Ammon's horn (tissue), 1 donor: ENCODE measurements around the gene UQCR10.

Experiments used
- DNase-seq: peaks from one replicate; pipeline ENCODE4 v3.0.0-alpha.2; 2016; ENCODE audit warnings: low spot score

UQCR10 gene

DNA sequence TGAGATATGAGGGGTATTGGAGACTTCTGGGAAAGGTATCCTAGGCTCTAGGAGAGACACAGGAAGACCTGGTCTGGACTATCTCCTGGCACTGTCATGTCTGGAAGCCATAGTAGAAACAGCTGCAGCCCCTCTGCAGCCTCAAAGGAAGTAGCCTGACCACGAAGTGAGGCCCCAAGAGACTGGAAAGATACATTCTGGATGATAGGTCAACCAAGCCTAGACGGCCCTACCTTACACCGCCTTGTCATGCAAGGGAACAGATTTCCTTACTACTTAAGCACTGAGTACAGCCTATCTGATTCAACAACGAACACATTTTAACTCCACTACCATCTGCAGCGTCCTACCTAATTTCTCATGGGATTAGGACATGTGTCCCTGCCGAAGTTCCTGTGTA is 31.1 kb downstream of the UQCR10 start:
- DNase-seq: no peak

DNA sequence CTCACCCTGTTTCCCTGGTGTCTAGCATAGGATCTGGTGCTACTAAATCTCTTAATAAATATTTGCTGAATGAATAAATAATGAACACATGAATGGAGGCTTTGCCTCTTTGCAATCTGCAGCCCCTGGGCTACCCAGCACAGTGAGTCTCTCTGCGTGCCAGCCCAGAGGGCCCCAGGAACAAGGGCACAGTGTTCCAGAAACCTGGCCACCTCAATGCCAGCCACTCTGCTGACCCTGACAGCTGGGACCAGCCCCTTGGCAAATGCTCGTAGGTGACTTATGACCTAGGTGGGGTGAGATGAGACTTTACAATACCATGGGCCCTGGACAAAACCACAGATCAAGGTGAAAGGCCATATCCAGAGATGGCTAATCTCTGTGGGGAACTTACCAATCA is 31.6 kb downstream of the UQCR10 start:
- DNase-seq: no peak

DNA sequence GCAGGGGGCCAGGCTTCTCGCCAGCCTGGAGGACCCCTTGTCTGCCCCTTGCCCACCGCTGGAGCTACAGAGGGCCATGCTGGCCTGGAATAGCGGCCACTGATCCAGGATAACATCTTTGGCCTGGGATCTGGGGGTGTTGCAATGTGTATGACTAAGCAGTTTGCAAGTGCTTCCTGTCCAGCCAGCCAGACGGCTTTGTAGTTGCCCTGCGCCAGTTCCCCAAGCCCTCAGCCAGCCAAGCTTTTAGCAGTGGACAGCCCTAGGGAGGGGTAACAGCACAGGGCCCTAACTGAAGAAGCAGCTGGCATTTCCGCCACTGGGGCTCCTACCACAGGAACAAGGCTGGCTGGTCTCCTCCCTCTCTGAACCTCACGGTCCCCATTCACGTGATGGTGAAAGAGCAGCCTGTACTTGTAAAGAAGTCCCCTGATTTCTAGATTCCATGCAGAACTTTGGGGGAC is 32.1 kb downstream of the UQCR10 start:
- peak; percentile 91 for DNase-seq

DNA sequence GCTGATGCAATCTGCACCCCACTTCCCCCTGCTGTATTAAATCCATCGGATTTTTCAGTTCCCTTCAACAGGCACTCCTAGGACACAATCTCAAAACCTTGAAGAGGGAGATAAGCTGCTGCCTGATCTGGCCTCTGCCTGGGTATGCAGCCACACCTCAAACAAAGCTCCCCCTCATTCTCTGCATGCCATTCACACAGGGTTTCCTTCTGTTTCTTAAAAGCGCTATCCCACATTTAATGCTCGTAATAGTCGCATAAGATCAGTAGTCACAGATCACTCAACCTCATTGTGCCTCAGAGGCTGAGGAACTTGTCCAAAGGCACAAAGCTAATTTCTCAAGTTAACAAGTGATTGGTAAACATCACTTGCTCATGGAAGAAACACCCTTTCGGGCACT is 34.0 kb downstream of the UQCR10 start:
- no peak for DNase-seq

DNA sequence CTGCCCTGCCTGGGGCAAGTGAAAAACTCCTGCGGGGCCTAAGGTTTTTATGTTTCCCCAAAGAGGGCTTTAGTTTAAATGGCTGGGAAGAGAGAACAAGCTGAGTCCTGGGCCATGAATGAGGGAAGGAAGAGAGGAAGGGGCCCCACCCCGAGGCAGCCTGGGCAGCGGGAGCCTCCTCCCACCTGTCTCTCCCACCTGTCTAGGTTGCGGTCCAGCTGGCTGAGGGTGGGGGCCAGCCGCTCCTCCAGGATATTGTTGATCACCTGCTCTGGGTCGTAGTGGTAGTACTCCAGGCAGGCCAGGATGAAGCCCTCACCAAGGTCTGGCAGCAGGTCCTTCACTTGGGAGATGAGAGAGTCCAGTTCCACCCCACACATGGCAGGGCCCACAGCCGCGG is 34.6 kb downstream of the UQCR10 start:
- DNase-seq: no peak

DNA sequence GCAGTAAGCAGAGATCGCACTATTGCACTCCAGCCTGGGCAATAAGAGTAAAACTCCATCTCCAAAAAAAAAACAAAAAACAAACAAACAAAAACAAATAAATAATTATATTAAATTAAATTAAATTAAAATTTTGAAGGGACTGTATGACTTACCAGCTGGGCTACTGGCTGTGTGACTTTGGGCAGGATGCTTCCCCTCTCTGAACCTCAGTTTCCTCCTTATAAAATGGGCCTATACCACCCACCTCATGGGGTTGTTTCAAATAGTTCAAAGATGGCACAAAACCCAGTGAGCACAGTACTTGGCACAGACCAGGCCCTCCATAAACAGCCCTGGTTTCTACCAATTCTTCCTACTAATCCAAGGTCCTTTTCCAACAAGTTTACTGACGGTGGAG is 36.0 kb downstream of the UQCR10 start:
- no peak for DNase-seq

DNA sequence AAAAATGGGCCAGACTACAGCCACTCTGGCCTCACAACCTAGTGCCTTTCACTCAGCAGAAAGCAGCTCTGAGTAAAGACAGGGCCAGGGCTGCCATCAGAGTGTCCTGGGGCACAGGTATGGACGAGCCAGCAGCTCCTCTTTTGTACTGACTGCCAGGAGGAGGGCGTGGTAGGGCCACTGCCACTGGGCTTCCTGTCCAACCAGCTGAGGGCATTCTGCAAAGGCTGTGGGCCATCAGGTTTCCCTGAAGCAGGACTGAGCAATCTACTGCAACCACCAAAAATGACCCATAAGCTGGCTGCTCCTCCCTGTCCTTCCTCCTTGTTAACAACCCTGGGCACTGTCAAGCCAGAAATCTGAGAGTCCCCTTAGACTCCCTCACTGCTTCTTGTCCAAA is 37.8 kb downstream of the UQCR10 start:
- DNase-seq: no peak

DNA sequence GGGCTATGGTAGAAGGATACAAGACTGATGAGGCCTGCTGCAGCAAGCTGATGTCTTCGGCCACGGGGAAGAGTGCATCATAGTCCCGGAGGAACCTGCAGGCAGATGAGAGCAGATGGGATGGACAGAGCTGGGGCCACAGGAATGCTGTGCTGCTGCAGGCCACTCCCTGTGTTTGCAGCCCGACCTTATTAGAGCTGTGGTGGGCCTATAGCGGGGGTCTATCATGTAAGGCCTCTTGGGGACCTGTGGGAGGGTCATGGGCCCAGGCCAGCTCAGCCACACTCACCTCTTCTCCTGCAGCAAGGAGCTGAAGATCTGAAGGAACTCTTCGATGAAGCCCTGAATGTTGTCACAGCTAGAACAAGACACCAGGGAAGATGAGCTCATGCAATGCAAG is 39.0 kb downstream of the UQCR10 start:
- no peak for DNase-seq

DNA sequence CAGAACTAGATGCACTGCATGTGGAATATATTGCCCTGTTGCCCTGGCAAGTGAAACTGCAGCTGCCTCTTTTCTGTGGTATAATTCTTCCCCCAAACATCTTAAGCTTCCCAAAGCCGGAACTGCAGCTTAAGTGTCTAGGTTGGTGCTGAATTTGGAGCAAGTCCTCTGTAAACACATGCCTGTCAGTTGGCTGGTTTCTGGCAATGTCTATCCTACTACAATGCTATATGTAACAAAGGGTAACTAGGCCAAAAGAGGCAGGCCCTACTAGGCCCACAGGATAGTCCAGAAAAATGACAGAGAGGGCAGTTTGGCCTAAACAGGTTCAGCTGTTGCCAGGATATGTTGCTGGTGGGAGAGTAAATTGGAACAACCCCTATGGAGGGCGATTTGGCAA is 43.0 kb downstream of the UQCR10 start:
- DNase-seq: no peak

DNA sequence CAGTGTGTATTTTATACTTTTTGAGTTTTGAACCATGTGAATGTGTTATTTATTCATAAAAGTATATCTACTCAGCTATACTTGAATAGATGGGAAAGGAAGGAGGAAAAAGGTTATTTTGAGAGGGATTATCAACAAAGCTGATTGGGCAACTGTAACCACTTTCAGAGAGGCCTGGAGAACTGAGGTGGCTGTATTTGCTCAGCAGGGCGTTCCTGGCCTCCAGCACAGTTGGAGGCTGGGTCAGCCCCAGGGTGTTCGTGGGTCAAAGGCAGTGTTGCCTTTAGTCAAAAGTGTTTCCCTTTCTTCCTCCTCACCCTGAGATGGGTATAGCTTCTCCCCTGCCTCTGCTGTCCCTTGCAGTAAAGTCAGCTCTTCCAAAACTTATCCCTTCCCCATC is 44.2 kb downstream of the UQCR10 start:
- no peak for DNase-seq

DNA sequence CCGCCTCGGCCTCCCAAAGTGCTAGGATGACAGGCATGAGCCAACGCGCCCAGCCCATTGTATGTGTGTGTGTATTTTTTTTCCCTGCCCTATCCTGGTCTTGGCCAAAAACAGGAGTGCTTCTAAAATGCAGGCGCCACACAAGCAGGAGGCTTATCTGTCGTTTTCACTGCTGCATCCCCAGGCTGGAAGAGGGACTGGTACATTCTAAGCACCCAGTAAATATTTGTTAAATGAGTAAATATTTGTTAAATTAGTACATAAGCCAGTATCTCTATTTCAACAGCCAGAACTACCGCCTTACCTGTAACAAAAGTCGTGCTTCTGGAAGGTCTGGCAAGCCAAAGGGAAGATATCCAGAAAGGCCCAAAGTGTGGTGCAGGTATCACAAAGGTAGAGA is 46.0 kb downstream of the UQCR10 start:
- no peak for DNase-seq

DNA sequence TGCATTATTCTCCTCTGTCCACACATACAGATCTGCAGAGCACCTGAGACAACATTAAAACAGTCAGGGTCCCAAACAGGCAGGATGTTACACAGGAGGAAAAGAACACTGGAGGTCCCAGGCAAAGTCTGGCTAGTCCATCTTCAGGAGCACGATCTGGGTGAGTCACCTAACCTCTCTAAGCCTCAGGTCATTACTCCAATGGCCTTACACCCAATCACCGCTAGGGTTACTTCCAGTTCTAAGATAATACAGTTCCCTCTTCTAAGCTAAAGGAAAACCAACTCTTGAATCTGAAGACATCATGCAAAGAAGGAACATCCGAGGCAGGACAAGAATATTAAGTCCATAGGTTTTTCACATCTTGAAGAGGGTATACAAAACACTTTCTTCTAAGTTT is 46.4 kb downstream of the UQCR10 start:
- no peak for DNase-seq

DNA sequence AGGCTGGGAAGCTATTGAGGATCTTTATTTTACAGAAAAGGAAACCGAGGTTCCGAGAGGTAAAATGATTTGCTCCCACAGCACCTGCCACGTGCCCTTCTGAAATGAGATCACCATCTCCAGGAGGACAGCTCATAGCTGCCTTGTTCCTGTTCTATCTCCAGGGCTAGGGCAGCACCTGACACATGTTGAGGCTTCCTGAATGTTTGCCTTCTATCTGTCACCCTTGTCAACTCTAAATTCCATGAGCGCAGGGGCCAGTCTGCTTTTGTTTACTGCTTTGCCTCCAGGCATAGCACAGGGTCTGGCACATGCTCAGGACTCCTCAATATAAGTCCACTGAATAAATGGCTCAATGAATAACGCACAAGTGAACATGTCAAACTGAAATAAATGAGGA is 46.8 kb downstream of the UQCR10 start:
- no peak for DNase-seq

DNA sequence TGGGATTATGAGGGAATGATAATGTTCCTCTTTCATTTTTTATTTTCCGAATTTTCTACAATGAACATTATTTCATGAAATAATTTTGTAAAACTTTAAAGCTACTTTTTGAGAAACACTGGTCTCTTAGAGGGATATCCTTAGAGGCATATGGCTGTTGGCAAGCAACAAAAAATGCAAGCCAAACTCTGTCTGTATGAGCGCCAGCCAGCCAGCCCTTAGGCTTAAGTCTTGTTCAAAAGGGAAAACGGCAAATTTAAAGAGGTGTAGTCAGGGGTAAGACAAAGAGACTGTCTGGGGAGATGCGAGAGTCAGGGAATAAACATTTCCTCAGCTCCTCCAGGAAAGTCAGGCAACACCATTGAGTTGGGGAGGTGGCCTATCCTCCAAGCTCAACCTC is 48.4 kb downstream of the UQCR10 start:
- no peak for DNase-seq

DNA sequence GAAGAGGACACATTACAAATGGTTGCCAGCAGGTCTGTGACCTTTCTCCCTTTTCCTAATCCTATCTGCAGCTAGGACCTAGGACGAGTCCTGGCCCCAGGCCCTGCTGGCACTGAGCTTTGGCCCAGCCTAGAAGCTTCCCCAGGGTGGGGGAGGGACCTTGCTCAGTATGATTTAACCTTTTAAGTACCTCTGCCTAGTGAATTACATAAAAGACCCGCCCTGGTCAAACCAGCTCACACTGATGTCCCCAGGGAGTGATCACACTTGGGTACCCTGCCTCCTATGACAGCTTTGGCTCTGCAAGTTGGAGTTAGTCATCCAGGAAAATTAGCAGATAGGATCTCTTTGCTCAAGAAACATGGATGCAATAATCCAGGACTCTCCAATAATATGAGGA is 49.0 kb downstream of the UQCR10 start:
- DNase-seq: no peak

DNA sequence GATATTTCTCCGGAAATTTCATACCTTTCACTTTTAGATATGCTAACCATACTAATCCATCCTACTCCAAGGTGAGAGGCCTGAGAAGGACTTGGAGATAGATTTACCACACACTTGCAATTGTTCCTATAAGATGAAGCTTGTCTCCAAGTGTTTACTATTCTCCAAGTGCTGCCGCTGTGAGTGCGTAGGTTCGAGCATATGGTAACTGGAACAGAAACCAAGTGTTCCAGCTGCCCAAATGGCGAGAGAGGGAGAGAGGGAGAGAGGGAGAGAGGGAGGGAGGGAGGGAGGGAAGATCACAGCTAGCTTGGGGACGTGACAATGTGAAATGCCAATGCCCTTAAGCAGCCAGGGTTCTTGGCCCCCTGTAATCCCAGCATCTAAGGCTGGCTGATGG is 49.4 kb downstream of the UQCR10 start:
- DNase-seq: peak; percentile 35

DNA sequence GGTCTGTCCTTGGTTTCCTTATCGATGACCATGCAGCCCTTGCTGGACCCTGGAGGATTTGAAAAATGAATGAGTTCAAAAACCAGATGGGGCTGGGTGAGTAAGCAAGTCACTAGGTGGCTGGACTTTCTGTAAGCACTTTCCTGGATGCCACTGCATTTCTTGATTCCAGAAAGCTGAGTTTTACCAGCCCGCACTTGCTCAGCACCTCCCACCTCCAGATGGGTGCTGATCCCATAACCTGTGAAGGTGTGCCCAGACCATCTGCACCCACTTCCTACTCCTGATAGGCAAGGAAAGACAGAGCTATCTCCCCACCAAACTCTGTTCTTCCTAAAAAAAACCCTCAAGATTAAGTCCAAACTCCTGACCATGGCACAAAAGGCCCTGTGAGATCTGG is 49.8 kb downstream of the UQCR10 start:
- DNase-seq: no peak

DNA sequence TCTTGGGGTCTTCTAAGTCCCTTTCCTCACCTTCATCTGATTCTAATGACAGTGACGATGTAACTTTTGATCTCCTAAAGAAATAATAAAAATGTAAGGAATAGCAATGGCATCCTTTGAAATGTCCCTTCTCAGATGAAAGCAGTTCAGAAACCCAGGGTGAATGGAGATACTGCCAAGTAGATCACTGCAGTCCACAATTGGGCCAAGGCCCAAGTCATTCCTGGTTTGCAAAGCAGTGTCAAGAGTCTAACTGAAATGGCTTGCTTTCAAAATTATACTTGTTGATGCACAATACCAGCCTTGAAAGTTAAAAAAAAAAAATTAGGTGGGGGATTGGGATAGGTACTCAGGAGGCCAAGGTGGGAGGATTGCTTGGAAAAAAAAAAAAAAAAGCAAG is 50.6 kb downstream of the UQCR10 start:
- DNase-seq: no peak

DNA sequence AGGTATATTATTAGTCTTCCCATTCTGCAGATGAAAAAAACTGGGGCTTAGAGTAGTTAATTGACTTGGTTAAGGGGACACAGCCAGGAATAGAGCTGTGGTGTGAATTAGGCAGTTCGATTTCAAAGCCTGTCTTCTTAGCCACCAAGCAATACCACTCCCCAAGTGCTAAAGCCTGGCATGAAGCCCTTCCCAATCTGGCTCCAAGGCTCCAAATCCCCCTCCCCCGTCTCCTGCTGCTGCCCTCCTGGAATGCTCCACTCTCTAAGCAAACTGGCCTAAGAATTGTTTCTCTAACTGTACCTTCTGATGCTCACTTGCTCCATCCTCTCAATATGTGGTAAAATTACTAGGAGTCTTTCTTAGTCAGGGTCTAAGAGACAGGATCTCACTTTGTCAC is 52.3 kb downstream of the UQCR10 start:
- no peak for DNase-seq
